Fibroblast of peridontal ligament (primary cell): Measurements from ENCODE around the gene ARHGAP6.

Source experiments
- DNase-seq: peaks from one replicate; pipeline ENCODE4 v3.0.0-alpha.2; 2010; ENCODE audit errors: extremely low read depth

The ARHGAP6 gene

GRCh38 chrX:11575332-11575731, 90.4 kb downstream of the ARHGAP6 start:
- no peak for DNase-seq

DNA sequence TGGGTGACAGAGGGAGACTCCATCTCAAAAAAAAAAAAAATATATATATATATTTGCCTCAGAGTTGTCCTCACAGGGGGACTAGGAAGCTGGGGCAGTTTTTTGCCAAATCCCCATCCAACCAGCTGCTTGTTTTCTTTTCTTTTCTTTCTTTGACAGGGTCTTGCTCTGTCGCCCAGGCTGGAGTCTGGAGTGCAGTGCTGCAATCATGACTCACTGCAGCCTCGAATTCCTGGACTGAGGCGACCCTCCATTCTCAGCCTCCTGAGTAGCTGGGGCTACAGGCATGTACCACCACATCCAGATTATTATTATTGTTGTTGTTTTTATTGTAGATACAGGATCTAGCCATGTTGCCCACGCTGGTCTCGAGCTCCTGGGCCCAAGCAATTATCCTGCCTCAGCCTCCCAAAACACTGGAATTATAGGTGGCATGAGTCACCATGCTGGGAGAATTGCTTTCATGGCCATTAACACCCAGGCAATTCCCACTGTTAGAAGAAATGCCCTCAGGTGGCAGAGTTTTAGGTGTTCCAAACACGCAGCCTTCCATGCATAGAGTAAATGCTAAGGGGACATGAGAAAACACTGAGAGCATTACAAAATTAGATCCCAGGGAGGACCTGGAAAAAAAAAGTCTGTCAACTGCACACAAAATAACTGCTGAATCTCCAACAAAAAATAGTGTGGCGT, 98.0 kb downstream of the ARHGAP6 start:
- DNase-seq, result no peak

GRCh38 chrX:11566789-11567188, 98.9 kb downstream of the ARHGAP6 start:
- DNase-seq, result no peak

DNA sequence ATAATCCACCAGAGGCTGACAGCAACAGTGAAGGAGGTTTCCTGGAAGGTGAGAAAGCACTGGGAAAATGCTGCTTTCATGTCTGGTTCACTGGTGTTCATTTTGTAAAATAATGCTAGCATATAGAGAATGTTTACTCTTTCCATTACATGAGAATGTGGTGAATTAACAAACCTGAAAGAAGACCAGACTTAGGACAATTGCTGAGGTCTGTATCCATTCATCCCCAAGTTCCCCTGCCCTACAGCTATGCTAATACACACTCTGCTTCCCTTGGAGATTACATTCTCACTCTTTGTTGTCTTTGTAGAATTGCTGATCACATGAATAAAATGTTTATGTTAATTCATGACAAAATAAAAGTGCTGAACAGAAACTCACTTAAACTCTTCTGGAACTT, 99.5 kb downstream of the ARHGAP6 start:
- DNase-seq, result no peak

GRCh38 chrX:11564546-11564945, 101.2 kb downstream of the ARHGAP6 start:
- DNase-seq, result peak; percentile 5

- no peak for DNase-seq
These were observed 103.2 kb downstream of the ARHGAP6 start for GRCh38 chrX:11562570-11562969.

- no peak for DNase-seq
These were observed 106.7 kb downstream of the ARHGAP6 start for GRCh38 chrX:11558972-11559371.

DNA sequence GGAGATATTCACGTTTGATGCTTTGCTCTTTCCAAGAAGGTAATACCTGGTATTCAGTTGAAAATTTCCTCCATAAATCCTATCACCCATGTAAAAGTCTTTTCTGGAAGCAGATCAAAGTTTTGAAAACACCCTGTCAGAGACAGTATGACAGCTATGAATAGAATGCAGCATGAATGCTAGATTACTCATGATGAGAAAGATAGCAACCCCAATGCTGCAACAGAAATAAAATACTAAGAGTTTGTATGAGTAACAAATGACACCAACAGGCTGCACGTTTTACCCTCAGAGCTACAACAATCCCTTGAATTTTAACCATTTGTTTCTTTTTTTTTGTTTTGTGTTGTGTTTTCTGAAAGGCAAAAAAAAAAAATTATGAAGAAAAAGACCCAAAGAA, 108.6 kb downstream of the ARHGAP6 start:
- DNase-seq, result peak; percentile 46

- DNase-seq, result no peak
These were observed 110.0 kb downstream of the ARHGAP6 start for GRCh38 chrX:11555759-11556158.

GRCh38 chrX:11553594-11553993, 112.1 kb downstream of the ARHGAP6 start:
- DNase-seq, result no peak

DNA sequence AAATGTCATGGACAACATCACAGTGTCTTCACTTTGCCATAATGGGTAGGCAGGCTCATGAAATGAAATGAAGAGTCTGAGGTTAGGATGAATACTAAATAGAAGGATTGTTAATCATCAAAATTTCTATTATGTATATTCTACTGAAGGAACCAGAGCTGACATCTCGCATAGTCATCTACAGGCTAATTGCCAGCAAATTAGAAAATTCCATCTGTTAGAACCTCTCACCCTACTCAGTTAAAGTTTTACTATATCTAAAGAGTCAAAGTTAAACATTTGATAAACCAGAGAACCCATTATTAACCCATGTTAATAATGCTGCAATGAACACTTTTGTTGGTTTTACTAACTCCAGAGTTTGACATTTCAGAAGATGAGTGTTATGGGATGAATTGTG, 114.6 kb downstream of the ARHGAP6 start:
- DNase-seq, result no peak

- DNase-seq, result no peak
These were observed 118.8 kb downstream of the ARHGAP6 start for GRCh38 chrX:11546917-11547316.

DNA sequence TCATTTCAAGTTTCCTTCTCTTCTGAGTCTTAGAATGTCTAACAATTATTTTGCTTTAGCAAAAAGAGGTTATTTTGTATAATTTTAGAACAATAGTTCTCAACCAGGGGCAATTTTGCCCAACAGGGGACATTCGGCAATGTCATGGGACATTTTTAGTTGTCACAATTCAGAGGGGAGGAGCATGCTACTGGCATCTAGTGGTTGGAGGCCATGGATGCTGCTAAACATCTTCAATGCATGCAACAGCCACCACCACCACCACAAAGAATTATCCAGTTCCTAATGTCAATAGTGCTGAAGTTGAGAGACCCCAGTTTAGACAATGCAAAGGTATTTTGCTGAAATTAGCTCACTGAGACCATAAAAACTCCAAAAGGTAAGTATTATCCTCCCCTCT, 122.5 kb downstream of the ARHGAP6 start:
- DNase-seq, result no peak

- DNase-seq, result no peak
These were observed 124.2 kb downstream of the ARHGAP6 start for GRCh38 chrX:11541510-11541909.

- DNase-seq, result no peak
These were observed 125.0 kb downstream of the ARHGAP6 start for GRCh38 chrX:11540532-11541377.

- DNase-seq, result no peak
These were observed 128.6 kb downstream of the ARHGAP6 start for GRCh38 chrX:11537141-11537540.

- DNase-seq, result no peak
These were observed 130.4 kb downstream of the ARHGAP6 start for GRCh38 chrX:11535156-11535919.

- DNase-seq, result peak; percentile 89
These were observed 132.5 kb downstream of the ARHGAP6 start for GRCh38 chrX:11533199-11533651.

GRCh38 chrX:11532291-11533078, 133.2 kb downstream of the ARHGAP6 start:
- DNase-seq, result peak; percentile 36

DNA sequence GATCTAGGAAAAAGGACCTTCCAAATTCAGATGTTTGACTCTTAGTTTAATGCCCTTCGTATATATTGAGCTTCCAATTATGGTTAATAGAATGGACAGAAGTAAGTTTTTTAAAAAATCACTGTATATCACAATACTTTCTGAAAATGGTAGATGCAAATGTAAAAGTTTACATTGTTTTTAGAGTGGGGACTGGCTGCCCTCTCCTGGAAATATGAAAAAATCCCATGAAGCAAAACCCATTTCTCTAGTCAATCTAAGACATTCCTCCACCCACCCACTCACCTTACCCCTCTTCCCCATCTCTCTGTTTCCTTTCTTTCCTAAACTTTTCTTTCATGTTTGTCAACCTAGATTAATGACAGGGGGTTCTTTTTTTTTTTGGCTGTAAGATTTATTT, 134.5 kb downstream of the ARHGAP6 start:
- peak; percentile 51 for DNase-seq

DNA sequence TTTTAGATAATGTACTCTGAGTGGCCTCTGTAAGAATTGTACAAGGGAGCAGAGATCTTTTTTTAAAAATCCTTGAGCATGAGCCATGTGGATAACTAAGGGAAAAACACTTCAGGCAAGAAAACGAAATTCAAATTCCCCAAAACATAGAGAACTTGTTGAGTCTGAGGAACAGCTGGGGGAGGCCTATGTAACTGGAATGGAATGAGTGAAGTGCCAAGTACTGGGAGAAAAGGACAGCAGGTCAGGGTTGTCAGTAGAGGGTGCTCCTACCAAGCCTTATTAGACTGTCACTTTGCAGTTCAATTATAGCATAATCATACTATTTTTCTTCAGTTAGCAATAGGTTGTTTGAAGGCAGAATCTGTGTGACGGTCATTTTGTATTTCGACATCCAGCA, 135.1 kb downstream of the ARHGAP6 start:
- DNase-seq, result peak; percentile 18

DNA sequence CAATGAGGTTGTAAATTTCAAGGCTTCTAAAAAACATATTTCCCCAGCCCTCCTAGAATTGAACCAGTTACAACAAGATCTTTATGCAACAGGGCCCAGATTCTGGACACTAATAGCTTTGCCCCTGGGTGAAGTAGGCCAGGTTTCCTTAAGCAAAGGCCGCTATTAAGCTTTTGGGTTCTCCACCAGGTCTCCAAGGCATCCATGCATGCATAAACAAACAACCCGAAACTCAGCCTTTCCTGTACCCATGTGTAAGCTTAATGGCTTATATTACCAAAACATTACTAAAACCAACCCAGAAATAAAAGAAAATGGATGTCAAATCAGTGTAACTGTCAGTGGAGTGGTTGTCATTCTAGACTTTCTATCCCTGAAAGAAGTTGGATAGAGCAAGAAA, 137.1 kb downstream of the ARHGAP6 start:
- no peak for DNase-seq
